GM19043 (cell line): ENCODE data around the gene CPN2.

Experiments
- ATAC-seq: cut with Tn5 transposase; IDR thresholded peaks from one replicate; pipeline ENCODE4 v1.9.1; 2021; ENCODE audit warnings: low read depth; ENCODE audit not compliant: unreplicated experiment

Gene CPN2

DNA sequence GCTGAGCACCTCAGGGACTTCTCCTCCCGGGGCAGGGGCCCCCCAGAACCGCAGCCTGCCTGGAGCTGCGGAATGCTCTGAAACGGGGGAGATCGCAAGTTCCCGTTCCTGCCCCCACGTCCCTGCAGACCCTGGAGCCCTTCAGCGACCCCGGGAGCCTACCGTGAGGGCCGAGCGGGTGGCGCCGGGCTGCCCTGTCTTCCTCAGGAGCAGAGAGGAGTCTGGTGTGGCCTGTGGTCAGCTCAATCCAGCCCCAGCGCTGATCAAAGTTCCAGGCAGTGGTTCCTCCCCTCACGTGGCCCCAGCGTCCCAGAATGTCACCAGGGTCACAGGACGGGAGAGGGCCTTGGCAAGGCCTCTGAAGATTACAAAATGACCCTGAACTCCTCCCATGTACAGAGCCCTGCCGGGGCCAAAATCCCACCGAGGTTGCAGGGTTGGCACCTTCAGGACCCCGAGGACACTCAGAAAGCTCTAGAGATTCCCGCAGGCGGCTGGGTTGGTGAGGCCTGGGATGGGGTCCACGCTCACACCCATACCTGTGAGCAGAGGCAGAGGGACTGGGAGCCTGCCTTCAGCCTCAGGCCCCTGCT, at the start of gene CPN2:
TSS of gene CPN2 (minus strand) at position 249 of the 593 bp plus-strand sequence. CDS start 8,626 bp downstream, outside the sequence.
- ATAC-seq = no peak

GRCh38 chr3:194399874-194400411, 48.8 kb upstream of the CPN2 start:
- ATAC-seq = no peak

- no peak for ATAC-seq
These were observed 48.0 kb upstream of the CPN2 start, which contains the start of gene GP5 for GRCh38 chr3:194399166-194399565. GP5 (minus strand) TSS chr3:194399266; CDS start chr3:194398282, 984 bp downstream.

DNA sequence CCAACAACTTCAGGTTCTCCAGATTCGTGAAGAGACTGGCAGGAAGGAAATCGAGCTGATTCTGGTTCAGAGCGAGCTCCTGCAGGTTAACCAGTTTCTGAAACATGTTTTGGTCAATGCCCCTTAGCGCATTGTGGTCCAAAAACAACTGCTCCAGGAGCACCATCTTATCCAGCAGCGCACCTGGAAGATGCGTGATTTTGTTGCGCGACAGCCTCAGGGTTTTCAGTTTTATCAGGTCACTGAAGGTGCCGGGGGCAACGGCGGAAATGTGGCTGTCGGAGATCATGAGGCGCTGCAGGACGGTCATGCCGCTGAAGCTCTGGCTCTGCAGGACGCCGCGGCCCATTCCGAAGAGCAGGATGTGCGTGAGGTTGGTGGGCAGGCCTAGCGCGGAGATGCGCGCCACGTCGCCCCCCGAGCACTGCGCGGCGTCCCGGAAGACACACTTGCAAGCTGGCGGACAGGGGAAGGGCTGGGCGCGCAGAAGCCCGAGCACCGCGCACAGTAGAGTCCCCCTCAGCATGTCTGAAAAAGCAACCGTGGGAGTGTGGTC, 46.7 kb upstream of the CPN2 start:
- no peak for ATAC-seq

DNA sequence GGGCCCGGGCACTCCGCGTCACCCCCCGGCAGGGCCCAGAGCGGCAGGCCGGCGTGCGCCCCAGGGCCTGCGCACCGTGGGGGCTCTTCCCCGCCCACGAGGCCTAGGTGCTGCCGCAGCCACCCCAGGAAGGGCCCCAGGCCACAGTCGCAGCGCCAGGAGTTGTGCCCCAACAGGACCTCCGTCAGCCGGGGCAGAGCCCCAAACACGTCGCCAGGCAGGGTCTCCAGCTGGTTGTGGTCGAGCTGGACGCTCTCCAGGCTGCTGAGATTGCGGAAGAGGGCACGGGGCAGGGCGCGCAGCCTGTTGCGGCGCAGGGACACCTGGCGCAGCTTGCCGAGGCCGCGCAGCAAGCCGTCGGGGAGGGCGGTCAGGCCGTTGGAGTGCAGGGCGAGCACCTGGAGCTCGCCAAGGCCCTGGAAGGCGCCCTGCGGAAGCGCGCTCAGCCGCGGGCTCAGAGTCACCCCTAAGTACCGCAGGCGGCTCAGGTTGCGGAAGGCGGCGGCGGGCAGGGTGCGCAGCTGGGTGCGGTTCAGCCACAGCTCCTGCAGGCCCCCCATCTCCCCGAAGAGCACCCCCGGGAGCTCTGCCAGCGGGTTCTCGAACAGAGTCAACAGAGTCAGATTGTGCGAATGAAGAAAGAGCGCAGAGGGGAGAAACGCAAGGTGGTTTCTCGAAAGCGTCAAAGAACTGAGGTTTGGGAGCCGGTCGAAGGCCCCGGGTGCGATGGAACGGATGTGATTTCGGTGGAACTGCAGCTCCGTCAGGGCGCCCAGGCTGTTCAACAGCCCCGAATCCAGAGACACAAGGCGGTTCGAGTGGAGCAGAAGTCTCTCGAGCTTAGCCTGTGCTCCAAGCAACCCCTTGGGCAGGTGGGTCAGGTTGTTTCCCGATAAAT, 46.0 kb upstream of the CPN2 start:
- no peak for ATAC-seq

- ATAC-seq = no peak
These were observed 45.4 kb upstream of the CPN2 start for GRCh38 chr3:194396539-194396858.

- ATAC-seq = no peak
These were observed 44.8 kb upstream of the CPN2 start for GRCh38 chr3:194395778-194396538.

- no peak for ATAC-seq
These were observed 44.1 kb upstream of the CPN2 start for GRCh38 chr3:194395212-194395611.

DNA sequence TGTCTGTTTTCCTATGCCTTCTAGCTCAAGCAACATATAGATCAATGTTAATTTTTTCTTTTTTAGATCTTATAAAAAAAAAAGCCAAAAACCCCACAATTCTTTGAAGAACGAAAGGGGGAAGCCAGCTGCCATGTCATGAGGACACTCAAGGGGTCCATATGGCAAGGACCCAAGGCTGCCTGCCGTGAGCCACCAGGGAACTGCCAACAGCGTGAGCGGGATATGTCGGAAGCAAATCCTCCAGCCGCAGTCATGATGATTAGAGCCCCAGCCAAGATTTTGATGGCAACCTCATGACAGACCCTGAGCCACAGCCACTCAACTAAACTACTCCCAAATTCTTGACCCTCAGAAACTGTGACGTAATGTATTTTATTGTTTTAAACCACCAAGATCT, 41.4 kb upstream of the CPN2 start:
- no peak for ATAC-seq

DNA sequence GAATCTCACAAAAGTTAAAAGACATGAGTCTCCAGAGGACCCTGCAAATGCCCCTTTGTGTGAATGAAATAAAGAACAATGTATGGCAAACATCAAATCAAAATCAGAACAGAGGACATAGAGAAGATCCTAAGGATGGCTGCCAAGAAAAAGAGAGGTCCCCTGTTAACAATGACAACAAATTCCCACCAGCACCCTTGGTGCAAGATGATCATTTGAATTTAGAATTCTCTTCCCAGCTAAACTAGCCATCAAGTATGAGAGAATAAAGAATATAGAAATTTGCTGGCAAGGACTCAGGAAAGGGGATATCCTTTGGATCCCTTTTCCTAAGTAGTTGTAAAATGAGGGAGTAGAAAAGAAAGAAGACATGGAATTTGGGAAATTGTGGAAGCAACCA, 39.7 kb upstream of the CPN2 start:
- no peak for ATAC-seq

GRCh38 chr3:194389269-194389668, 38.1 kb upstream of the CPN2 start:
- ATAC-seq = no peak

DNA sequence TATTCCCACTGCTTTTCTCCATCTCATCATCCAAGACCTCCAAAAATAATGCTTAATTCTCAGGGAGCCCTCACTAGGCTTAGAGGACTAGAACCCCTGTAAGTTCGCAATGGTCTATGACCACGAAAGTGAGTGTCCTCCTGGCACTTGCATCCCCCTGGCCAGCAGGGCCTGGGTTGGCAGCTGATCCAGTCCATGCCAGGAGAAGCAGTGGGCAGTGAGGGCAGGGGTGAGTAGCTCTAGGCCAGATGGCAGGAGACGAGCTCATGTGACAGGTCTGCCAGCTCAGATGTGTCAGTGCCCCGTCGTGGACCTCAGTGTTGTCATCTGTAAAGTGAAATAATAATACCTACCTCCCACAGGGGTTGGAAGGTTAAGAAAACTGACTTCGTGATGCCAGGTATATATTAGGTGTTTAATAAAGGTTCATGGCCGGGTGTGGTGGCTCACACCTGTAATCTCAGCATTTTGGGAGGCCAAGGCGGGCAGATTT, 36.8 kb upstream of the CPN2 start:
- ATAC-seq = no peak

DNA sequence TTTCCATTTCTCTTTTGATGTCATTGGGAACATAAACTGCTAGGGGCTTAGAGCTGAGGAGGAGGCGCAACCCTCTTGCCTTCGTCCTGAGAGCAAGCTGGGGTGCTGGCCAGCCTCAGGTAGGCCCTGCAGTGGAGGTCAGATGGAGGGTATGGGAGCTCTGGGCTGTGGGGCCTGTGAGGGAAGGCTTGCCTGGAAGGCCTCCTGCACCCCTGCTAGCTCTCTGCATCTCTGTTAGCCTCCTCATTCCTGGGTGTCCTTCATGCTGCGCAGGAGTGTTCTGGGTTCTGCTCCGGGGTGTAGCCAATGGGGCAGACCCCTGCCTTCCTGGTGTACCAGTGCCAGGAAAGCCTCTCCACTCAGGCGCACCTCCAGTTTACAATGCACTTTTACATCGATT, 36.1 kb upstream of the CPN2 start:
- no peak for ATAC-seq

DNA sequence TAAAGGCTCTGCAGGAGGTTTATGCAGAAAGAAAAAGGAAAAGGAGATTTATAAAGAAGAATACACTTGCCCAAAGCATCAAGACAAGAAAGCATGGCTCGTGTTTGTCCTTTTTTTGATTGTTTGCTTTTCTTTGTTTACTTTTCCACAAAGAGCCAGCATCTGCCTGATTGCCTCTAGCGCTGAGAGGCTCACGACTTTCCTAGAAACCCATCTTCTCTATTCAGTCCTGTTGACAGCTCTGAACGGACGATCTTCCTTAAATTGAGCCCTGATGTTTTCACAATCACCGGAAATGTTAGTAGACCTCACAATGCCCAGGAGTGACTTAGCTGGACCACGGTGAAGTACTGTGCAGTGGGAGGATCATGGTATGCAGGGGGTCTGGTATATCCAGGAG, 35.5 kb upstream of the CPN2 start:
- ATAC-seq = no peak

DNA sequence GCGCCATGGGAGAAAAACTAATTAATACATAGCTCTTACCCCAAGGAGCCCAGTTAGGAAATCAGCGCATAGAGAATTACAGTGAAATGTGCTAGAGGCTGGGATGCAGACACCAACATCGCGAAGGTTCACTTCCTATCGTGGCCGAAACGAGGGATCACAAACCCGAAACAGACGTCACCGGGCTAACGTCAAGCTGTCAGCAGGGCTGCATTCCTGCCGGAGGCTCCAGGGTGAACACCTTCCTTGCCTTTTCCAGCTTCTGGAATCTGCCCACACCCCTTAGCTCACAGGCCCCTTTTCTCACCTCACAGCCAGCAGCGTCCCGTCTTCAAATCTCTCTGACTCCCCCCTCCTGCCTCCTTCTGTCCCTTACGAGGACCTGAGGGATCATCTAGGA, 34.9 kb upstream of the CPN2 start:
- no peak for ATAC-seq

- ATAC-seq = no peak
These were observed 33.5 kb upstream of the CPN2 start for GRCh38 chr3:194384569-194385001.

DNA sequence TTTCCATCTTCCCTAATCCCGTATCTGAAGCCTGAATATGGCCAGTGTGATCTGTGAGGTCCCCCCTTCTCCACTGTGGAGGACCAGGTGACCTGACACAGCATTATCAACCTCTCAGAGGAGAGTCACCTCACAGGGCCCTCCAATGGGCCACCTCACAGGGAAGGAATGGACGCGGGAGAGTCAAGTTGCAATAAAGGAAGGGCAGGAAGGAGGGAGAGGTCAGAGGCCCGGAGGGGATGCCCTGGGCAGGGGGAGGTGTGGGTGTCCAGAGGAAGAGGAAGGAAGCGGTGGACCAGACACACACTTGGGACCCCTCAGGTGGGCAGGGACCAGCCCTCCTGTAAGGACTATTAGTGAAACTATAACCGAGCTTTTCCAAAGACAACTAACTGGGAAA, 33.0 kb upstream of the CPN2 start:
- no peak for ATAC-seq

- no peak for ATAC-seq
These were observed 32.3 kb upstream of the CPN2 start for GRCh38 chr3:194383276-194383940.

GRCh38 chr3:194382892-194383223, 31.7 kb upstream of the CPN2 start:
- ATAC-seq = no peak

- no peak for ATAC-seq
These were observed 31.2 kb upstream of the CPN2 start for GRCh38 chr3:194382196-194382891.
